SK-N-SH (cell line): Measurements from ENCODE around the gene ABCA3.

ENCODE experiments used
- CTCF ChIP-seq: fragments of 200-600 bp; sonication (generic); IDR thresholded peaks from 2 replicates; pipeline ENCODE4 v1.6.1; 2017; ENCODE audit warnings: antibody characterized with exemption, mild to moderate bottlenecking, moderate library complexity
- ELF1 ChIP-seq: IDR thresholded peaks from 2 replicates; pipeline ENCODE4 v1.4.0; 2012
- EP300 ChIP-seq, 2 experiments: IDR thresholded peaks; 2 replicates each; pipeline versions ENCODE4 v1.4.0 to v1.6.1; 2012; ENCODE audit warnings: borderline replicate concordance in 1 of 2, low read depth in 1 of 2, low read length in 1 of 2
- EZH2phosphoT487 ChIP-seq: fragments of 200-600 bp; sonication (generic); IDR thresholded peaks from 2 replicates; pipeline ENCODE4 v1.6.1; 2017; ENCODE audit warnings: low read depth, mixed run types, mild to moderate bottlenecking, antibody characterized with exemption, moderate library complexity, borderline replicate concordance
- FOXJ3 ChIP-seq: sonication (generic); formaldehyde crosslinking; IDR thresholded peaks from 2 replicates; pipeline ENCODE4 v1.5.1; 2020; ENCODE audit warnings: mild to moderate bottlenecking, missing genetic modification reagents
- FOXM1 ChIP-seq: IDR thresholded peaks from 2 replicates; pipeline ENCODE4 v1.4.0; 2012; ENCODE audit warnings: low read depth, mild to moderate bottlenecking
- GABPA ChIP-seq: IDR thresholded peaks from 2 replicates; pipeline ENCODE4 v1.4.0; 2012; ENCODE audit warnings: low read depth, mild to moderate bottlenecking
- GATA2 ChIP-seq: sonication (generic); formaldehyde crosslinking; IDR thresholded peaks from 2 replicates; pipeline ENCODE4 v1.5.0; 2020; ENCODE audit warnings: mild to moderate bottlenecking, missing genetic modification reagents
- POLR2AphosphoS5 ChIP-seq: IDR thresholded peaks from 2 replicates; pipeline ENCODE4 v1.6.1; 2012; ENCODE audit warnings: low read depth, low read length
- RAD21 ChIP-seq: IDR thresholded peaks from 2 replicates; pipeline ENCODE4 v1.6.1; 2012; ENCODE audit warnings: mild to moderate bottlenecking, low read length
- REST ChIP-seq: IDR thresholded peaks from 2 replicates; pipeline ENCODE4 v1.6.1; 2012; ENCODE audit warnings: mild to moderate bottlenecking, low read depth, low read length, moderate library complexity
- TEAD4 ChIP-seq: IDR thresholded peaks from 2 replicates; pipeline ENCODE4 v1.4.0; 2012; ENCODE audit warnings: mild to moderate bottlenecking, borderline replicate concordance; ENCODE audit not compliant: insufficient read depth
- USF1 ChIP-seq: IDR thresholded peaks from 2 replicates; pipeline ENCODE4 v1.4.0; 2012; ENCODE audit warnings: low read depth, borderline replicate concordance

- TF ChIP-seq EP300 (IDR thresholded peaks at IDR 0.05; ENCODE audit: borderline replicate concordance in 1 of 2, low read depth in 1 of 2, low read length in 1 of 2) (no peak), CTCF (no peak), POLR2AphosphoS5 (no peak), GATA2 (no peak), EZH2phosphoT487 (no peak), FOXM1 (no peak), RAD21 (no peak), FOXJ3 (no peak), GABPA (no peak), USF1 (no peak), REST (no peak), TEAD4 (no peak), ELF1 (no peak)
Observed at GRCh38 chr16:2288726-2289125, 51.8 kb downstream of the ABCA3 start.
